ENCODE measurements around the gene MYO5B.

- TF ChIP-seq ZFX (IDR thresholded peaks at IDR 0.05; ENCODE audit: borderline replicate concordance) (no peak), CTCF (IDR thresholded peaks at IDR 0.05) (no peak)
These were observed 310.0 kb downstream of the MYO5B start for GRCh38 chr18:49884959-49885358.

All from 22Rv1 (cell line).